Adrenal gland (tissue), 12 donors: ENCODE data around the gene ASAP2. TPM values are rescaled to one million over a fixed set of nuclear protein-coding genes. Genes with fewer than 3 reads are reported as not detected.

ENCODE experiments used
- DNase-seq, 7 donors: peaks; one replicate each; pipeline ENCODE4 v3.0.0-alpha.2; 2019 to 2020
- H3K27ac ChIP-seq, 5 donors: fragments of 200-600 bp; sonication (generic) in 4 of 5; 1 replicate in 3 of 5; 2 replicates in 2 of 5; pipeline versions ENCODE4 v1.5.1 to v1.8.0; 2016 to 2020; ENCODE audit warnings: mild to moderate bottlenecking in 1 of 5
- H3K27me3 ChIP-seq: fragments of 200-600 bp; 2 replicates; pipeline ENCODE4 v1.8.0; 2021
- H3K36me3 ChIP-seq, 2 donors: fragments of 200-600 bp; replicated peaks in 1 of 2; 1 replicate in 1 of 2; 2 replicates in 1 of 2; pipeline versions ENCODE4 v1.5.1 to v1.8.0; 2018 to 2022
- H3K4me1 ChIP-seq, 2 donors: fragments of 200-600 bp; replicated peaks in 1 of 2; 1 replicate in 1 of 2; 2 replicates in 1 of 2; pipeline versions ENCODE4 v1.5.1 to v1.8.0; 2018 to 2021
- H3K4me3 ChIP-seq, 4 donors: fragments of 200-600 bp; sonication (generic) in 3 of 4; one replicate each; pipeline ENCODE4 v1.5.1; 2016 to 2018
- H3K9me3 ChIP-seq, 3 donors: fragments of 200-600 bp; sonication (generic) in 1 of 3; replicated peaks in 1 of 3; 1 replicate in 2 of 3; 2 replicates in 1 of 3; pipeline versions ENCODE4 v1.5.1 to v1.8.0; 2016 to 2021
- POLR2A ChIP-seq, 2 donors: fragments of 450-650 bp; IDR thresholded peaks; one replicate each; pipeline ENCODE4 v1.6.1; 2017; ENCODE audit warnings: antibody characterized with exemption in 2 of 2, mild to moderate bottlenecking in 2 of 2, moderate library complexity in 1 of 2
- WGBS, 4 donors: extraction: QIAGEN DNeasy Blood & Tissue Kit in 2 of 4; methylation state at CpG; one replicate each; pipeline versions ENCODE4 v1.1.5 to v1.1.7; 2013 to 2017; 5-methylcytosine and 5-hydroxymethylcytosine counted together
- intact Hi-C, 2 donors: fragments of 100-400 bp; cut with DNase I; formaldehyde crosslinking; loops; one replicate each; pipeline versions ENCODE4 v1.14.1 to v1.15.0; 2022 to 2023
- polyA plus RNA-seq, 3 donors: library from polyadenylated mRNA; stranded (reverse); fragments of 200-250 nt in 2 of 3; fragments of 350-450 nt in 1 of 3; fragmentation: Illumina TruSeq in 1 of 3; extraction: RNeasy Lipid Tissue Mini Kit (QIAGEN cat#74804) in 1 of 3; gene quantifications; one replicate each; pipeline ENCODE4 v1.2.3, GENCODE V29; 2013 to 2014
- total RNA-seq, 9 donors: library from RNA; depleted of rRNA in 4 of 9; stranded (reverse); fragments of >200 nt in 4 of 9; fragments of 120-200 nt in 1 of 9; fragmentation: NEBNext Ultra II Directional in 1 of 9; extraction: Animal tissue kit (Norgen Biotek cat#: 25700) in 1 of 9; gene quantifications; one replicate each; pipeline versions ENCODE4 v1.1.0 to v1.2.4, GENCODE V29; 2013 to 2023
- TF ChIP-seq, protein P1 (sequence below), 6 experiments: fragments of 450-650 bp in 4 of 6; fragments of 200-600 bp in 2 of 6; sonication (generic) in 1 of 6; IDR thresholded peaks; 1 replicate in 5 of 6; 2 replicates in 1 of 6; pipeline versions ENCODE4 v1.5.1 to v1.8.0; 2016 to 2021; ENCODE audit warnings: antibody characterized with exemption in 6 of 6, mild to moderate bottlenecking in 2 of 6, moderate library complexity in 1 of 6
- donor health status: healthy with polysubstance abuse.
- donor health status: Bipolar disorder and iron deficiency.
- donor health status: DM: yes; HTN: yes; CAD: no.
- donor health status: DM: no; HTN: no; CAD: no.
- donor health status: DM: no; HTN: no; CAD: no.
- donor health status: DM: yes; HTN: yes; CAD: no.

ASAP2 gene
- total and polyA plus RNA-seq, 12 donors = 5.4 to 12.9 (median 7.7) TPM

DNA sequence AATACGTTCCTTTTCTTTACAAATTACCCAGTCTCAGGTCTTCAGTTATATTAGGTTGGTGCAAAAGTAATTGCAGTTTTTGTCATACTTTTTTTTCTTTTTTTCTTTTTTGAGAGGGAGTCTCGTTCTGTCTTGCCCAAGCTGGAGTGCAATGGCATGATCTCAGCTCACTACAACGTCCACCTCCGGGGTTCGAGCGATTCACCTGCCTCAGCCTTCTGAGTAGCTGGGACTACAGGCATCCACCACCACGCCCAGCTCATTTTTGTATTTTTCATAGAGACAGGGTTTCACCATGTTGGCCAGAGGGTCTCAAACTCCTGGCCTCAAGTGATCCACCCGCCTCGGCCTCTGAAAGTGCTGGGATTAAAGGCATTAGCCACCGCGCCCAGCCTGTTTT is 43.8 kb upstream of the ASAP2 start:
- Histone ChIP-seq H3K4me3 (no peak overlapping the region), H3K27me3 (no peaks in the 10 kb centered on the region), H3K9me3 (no peaks in the 10 kb centered on the region), H3K4me1 (no peaks in the 10 kb centered on the region), H3K27ac (no peak overlapping the region), H3K36me3 (no peaks in the 10 kb centered on the region)
- intact Hi-C loops = no loop called here
- TF ChIP-seq POLR2A (IDR thresholded peaks at IDR 0.05) = no peak
- TF ChIP-seq, protein P1, sequence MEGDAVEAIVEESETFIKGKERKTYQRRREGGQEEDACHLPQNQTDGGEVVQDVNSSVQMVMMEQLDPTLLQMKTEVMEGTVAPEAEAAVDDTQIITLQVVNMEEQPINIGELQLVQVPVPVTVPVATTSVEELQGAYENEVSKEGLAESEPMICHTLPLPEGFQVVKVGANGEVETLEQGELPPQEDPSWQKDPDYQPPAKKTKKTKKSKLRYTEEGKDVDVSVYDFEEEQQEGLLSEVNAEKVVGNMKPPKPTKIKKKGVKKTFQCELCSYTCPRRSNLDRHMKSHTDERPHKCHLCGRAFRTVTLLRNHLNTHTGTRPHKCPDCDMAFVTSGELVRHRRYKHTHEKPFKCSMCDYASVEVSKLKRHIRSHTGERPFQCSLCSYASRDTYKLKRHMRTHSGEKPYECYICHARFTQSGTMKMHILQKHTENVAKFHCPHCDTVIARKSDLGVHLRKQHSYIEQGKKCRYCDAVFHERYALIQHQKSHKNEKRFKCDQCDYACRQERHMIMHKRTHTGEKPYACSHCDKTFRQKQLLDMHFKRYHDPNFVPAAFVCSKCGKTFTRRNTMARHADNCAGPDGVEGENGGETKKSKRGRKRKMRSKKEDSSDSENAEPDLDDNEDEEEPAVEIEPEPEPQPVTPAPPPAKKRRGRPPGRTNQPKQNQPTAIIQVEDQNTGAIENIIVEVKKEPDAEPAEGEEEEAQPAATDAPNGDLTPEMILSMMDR (IDR thresholded peaks at IDR 0.05) = no peak
- no peak for DNase-seq
- WGBS, 4 donors = 87 to 93% (median 90%) methylated on average over 11 of the region's 11 CpGs

DNA sequence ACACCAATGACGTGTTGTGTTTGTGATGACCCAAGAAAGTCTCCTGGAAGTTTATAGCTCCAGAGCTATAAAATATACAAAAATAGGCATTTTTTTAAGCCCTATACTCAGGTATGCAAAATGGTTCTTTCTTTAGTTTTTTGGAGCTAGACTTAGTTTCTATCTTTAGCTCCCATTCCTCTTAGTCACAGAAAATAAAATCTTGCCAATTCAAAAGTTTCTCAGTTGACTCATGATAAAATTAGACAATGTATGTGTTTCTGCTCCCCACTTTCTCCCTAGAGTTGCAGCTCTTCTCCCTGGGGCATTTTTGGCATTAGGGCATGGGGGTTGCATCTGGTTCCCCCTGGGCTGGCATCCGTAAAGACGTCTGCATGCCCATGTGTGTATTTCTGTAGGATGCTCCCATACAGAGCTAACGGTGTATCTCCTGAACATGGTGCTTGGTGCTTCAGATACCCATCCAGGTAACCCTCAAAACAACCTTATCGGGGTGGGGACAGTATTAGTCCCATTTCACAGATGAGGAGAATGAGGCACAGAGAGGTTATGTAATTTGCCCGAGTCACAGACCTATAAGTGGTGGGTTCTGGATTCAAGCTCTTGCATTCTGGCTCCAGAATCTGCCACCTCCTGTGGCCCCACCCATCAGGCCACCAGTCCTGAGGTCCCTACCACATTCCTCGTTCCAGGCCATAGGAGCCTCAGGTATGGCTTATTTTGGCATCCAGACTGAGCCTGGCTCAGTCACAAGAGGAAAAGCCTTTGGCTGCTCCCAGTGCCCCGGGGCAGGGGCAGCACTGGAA is 43.1 kb upstream of the ASAP2 start:
- no peaks in the 10 kb centered on the region for H3K36me3 ChIP-seq
- no peak overlapping the region for H3K27ac ChIP-seq
- no peaks in the 10 kb centered on the region for H3K4me1 ChIP-seq
- no peak overlapping the region for H3K4me3 ChIP-seq
- WGBS, 4 donors = 77 to 88% (median 83%) methylated on average over 7 to 8 of the region's 8 CpGs
- no peaks in the 10 kb centered on the region for H3K9me3 ChIP-seq
- no peaks in the 10 kb centered on the region for H3K27me3 ChIP-seq
- no peak for DNase-seq
- TF ChIP-seq POLR2A (IDR thresholded peaks at IDR 0.05) = no peak
- TF ChIP-seq, protein P1 (IDR thresholded peaks at IDR 0.05) = no peak
- intact Hi-C loops = no loop called here

DNA sequence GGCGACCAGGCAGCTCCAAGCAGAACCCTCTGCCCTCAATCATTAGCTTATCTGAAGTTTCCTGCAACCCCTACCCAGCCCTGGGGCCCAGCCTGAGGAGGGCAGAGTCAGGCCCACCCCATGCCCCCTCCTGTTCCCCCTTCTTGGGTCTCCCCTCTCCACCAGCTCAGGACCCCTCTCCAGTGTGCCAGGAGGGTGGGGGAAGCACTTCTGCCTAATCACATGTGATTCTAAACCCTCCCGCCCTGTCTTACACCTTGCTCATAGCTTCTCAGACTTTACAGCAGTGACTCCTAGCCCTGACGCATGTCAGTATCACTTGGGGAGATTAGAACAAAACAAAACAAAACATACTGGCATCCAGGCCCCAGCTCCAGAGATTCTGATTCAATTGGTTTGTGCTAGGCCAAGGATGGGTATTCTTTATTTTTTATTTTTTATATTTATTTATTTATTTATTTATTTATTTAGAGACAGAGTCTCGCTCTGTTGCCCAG is 42.5 kb upstream of the ASAP2 start:
- H3K4me3 ChIP-seq = no peak overlapping the region
- no peaks in the 10 kb centered on the region for H3K9me3 ChIP-seq
- intact Hi-C loops = no loop called here
- H3K27me3 ChIP-seq = no peaks in the 10 kb centered on the region
- no peaks in the 10 kb centered on the region for H3K4me1 ChIP-seq
- TF ChIP-seq, protein P1 (IDR thresholded peaks at IDR 0.05) = no peak
- TF ChIP-seq POLR2A (IDR thresholded peaks at IDR 0.05) = no peak
- 89 to 98% (median 96%) methylated on average over 4 of the region's 4 CpGs for WGBS, 4 donors
- DNase-seq = no peak
- no peak overlapping the region for H3K27ac ChIP-seq
- no peaks in the 10 kb centered on the region for H3K36me3 ChIP-seq

DNA sequence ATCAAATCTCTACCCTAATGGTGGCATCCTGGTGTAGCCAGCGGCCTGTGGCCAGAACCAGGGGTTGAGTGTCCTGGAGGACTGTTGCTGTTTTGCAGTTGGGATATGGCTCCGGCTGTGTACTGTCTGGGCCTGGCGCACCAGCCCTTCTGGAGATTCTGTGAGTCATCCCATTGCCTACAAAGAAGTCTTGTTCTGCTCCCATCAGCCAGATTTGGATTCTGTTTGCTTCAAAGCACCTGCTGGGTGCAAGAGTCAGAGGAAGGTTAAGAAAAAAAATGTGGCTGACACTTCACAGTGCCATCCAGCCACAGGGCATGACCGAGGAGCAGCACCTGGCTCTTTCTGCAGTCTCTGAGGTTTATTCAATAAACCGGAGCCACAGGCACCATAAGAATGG is 41.0 kb upstream of the ASAP2 start:
- no peak for DNase-seq
- TF ChIP-seq, protein P1 (IDR thresholded peaks at IDR 0.05) = no peak
- TF ChIP-seq POLR2A (IDR thresholded peaks at IDR 0.05) = no peak
- H3K36me3 ChIP-seq = no peaks in the 10 kb centered on the region
- no peak overlapping the region for H3K4me3 ChIP-seq
- intact Hi-C loops = no loop called here
- H3K9me3 ChIP-seq = no peaks in the 10 kb centered on the region
- H3K27me3 ChIP-seq = no peaks in the 10 kb centered on the region
- H3K27ac ChIP-seq = no peak overlapping the region
- H3K4me1 ChIP-seq = no peaks in the 10 kb centered on the region
- WGBS, 4 donors = 93 to 97% (median 94%) methylated on average over 3 to 5 of the region's 5 CpGs
